ENCODE results near the gene SUMF2. TPM values are rescaled to one million over a fixed set of nuclear protein-coding genes. Genes with fewer than 3 reads are reported as not detected.
"Not testable (repeated sequence)": the region's sequence is repeated elsewhere in the genome, so short reads cannot be mapped to it uniquely, and the experiment has no call there.

The SUMF2 gene
- polyA plus RNA-seq, 1 donor: 51.1 TPM

DNA sequence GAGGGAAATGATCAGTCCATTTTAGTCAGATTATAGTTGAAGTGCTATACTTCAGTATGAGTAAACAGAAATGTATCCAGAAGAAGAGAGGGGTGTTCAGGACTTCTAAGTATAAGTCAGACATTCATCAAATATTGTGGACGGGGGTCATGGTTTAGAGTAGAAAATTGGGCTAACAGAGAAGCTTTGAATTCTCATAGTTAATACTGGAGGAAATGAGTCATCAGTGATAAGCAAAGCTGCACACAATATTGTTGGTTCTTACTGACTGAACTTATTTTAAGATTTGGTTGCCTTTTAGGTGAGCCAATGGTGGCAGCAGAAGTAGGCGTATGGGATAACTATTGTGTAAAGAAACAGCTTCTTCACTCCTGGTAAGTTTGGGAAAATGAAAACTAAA is 1.7 kb upstream of the SUMF2 start:
- DNase-seq (ENCODE audit: low read depth): no peak

DNA sequence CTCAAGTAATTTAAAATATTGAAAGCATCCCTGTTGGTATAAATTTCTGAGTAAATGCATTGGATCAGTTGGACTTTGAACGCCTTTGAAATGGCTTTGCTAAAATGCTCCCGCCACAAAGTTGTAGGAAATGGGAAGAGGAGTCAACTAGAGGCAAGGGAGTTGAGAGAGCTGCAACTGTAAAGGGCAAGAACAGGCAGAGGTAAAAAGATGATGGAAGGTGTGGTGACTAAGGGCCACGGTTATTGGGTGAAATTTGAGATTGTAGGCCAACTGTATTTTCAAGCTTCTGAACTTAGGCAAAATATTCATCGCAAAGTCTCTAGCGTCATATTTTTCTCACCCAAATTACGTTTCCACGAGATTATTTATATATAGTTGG is 595 bp upstream of the SUMF2 start:
- no peak for DNase-seq (ENCODE audit: low read depth)

DNA sequence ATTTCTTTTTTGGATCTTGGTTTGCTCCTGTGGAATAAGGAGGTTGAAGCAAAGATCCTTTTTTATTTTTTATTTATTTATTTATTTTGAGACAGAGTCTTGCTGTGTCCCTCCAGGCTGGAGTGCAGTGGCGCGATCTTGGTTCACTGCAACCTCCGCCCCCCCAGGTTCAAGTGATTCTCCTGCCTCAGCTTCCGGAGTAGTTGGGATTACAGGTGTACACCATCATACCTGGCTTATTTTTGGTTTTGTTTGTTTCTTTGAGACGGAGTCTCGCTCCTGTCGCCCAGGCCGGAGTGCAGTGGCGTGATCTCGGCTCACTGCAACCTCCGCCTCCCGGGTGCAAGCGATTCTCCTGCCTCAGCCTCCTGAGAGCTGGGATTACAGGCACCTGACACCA is 2.3 kb downstream of the SUMF2 start:
- not testable (repeated sequence) for DNase-seq (ENCODE audit: low read depth)

DNA sequence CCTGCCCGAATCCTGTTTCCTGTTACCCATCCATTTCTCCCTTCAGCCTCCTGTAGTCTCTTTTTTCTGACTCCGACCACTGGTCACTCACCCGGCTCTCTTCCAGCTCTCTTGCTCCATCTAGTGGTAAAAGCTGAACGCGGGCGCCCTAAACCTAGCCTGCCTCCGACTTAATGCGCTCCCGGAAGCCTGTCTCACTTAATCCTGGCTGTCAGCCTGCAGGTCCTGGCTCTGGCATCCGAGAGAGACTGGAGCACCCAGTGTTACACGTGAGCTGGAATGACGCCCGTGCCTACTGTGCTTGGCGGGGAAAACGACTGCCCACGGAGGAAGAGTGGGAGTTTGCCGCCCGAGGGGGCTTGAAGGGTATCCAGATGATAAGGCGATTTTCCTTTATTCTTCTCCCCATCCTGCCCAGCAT is 10.3 kb downstream of the SUMF2 start:
- DNase-seq (ENCODE audit: low read depth): no peak

DNA sequence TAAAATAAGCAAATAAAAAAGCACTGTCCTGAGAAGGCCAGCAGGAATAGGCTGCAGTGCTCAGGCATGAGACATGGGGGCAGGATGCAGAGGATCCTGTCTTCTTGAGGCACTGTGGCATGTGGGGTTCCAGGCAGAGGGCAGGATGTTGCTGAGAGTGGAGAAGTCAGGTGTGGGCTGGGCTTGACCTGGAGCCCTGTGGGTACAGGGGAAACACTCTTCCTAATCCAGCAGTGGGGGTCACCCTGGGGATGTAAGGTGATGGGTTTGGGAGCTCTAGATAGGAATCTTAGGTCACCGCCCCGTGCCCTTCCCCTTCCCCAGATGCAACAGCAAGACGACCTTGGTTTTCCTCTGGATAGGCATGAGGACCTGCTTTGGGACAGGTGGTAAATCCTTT is 13.6 kb downstream of the SUMF2 start:
- no peak for DNase-seq (ENCODE audit: low read depth)

DNA sequence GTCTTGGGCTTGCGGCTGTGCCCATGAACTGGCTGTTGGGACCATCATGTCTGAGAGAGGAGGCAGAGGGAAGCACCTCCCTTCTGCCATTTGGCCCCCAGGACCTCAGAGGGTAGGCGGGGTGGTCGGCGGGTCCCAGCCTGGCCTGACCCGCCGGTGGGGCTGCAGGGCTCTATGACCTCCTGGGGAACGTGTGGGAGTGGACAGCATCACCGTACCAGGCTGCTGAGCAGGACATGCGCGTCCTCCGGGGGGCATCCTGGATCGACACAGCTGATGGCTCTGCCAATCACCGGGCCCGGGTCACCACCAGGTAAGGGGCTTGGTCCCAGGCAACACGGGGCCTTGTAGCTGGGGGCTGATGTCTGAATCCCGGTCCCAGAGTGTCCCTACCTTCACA is 14.1 kb downstream of the SUMF2 start:
- DNase-seq (ENCODE audit: low read depth): no peak

DNA sequence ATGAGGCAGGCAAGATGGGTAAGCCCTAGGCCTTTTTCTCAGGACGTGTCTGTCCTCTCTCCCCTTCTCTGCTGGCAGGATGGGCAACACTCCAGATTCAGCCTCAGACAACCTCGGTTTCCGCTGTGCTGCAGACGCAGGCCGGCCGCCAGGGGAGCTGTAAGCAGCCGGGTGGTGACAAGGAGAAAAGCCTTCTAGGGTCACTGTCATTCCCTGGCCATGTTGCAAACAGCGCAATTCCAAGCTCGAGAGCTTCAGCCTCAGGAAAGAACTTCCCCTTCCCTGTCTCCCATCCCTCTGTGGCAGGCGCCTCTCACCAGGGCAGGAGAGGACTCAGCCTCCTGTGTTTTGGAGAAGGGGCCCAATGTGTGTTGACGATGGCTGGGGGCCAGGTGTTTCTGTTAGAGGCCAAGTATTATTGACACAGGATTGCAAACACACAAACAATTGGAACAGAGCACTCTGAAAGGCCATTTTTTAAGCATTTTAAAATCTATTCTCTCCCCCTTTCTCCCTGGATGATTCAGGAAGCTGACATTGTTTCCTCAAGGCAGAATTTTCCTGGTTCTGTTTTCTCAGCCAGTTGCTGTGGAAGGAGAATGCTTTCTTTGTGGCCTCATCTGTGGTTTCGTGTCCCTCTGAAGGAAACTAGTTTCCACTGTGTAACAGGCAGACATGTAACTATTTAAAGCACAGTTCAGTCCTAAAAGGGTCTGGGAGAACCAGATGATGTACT is 15.5 kb downstream of the SUMF2 start:
- DNase-seq (ENCODE audit: low read depth): no peak

DNA sequence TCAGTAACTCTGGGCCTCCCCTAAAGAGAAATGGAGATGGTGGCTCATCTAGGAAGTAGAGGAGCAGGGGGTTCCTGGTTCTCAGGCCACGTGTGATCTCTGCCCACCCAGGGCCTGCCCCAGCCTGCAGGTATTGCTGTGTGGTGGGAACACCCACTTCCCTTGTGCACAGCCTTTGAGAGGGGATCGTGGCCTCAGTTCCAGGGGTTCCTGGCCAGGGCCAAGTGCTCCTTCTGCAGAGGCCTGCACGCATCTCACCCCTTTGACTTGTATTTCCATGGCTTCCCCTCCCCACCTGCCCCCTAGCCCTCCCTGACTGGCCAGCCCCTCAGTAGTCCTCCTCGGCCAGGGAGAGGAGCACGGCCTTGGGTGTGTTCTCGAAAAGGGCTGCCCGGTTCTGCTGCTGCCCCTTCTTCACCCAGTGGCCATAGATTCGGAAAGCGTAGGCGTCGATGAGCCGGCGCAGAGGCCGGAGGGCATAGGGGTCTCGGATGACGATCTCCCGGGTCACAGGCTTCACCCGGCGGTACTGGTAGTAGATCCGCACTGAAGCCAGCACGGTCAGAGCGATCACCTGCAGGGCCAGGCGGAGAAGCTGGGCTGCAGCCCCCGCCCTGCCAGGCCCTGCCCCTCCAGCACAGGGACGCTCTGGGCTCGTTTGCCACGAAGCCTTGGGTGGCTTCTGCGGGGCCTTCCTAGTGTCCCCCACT is 16.8 kb downstream of the SUMF2 start:
- not testable (repeated sequence) for DNase-seq (ENCODE audit: low read depth)

DNA sequence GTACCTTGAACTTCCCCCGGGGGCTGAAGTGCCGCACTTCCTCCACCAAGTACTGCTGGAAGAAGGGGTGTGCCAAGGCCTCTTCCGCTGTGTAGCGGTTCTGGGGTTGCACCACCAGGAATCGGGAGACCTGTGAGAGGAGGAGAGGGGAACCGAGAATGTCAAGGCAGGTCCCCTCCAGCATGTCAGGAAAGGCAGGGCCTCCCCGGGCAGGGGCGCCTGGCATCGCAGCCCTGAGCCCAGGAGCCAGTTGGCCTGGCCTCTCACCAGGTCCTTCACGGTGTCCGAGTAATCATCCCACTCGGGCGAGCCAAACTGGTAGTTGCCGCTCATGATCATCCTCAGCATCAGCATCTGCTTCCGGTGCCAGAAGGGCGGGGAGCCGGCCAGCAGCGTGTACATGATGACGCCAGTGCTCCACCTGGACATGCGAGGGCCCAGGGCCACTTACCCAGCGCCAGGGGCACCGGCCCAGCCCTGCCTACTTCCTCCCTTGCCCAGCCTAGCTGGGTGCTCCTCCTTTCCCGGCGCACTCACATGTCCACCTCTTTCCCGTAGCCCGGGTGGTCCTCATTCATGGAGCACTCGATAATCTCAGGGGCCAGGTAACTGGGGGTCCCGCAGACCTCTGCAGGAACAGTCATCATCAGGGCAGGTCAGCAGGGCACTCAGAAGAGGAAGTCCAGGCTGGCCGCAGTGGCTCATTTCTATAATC is 17.7 kb downstream of the SUMF2 start:
- DNase-seq (ENCODE audit: low read depth): no peak

DNA sequence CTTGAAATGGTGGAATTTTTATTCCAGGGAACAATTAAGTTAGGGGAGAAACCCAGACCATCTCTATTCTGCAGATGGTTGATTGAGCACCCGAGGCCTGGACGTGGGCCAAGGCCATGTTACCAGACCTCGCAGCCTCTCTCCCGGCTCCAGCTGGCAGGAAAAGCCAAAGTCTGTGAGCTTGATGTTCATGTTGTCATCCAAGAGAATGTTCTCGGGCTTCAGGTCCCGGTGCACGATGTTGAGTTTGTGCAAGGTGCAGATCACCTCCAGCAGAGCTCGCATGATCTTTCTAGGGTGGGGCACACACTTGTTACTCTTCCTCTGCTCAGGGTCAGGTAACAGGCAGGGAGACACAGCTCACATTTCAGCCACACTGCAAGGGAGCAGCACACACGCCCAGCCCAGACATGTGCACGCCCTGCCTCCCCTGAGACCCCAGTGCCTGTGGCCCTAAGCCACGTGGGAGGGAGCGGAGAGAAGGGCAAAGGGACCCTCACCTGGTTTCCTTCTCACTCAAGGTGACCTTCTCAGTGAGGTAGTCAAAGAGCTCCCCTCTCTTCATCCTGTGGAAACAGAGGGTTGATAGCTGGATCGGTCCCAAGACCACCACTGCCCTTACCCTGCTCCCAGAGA is 19.2 kb downstream of the SUMF2 start:
- no peak for DNase-seq (ENCODE audit: low read depth)

DNA sequence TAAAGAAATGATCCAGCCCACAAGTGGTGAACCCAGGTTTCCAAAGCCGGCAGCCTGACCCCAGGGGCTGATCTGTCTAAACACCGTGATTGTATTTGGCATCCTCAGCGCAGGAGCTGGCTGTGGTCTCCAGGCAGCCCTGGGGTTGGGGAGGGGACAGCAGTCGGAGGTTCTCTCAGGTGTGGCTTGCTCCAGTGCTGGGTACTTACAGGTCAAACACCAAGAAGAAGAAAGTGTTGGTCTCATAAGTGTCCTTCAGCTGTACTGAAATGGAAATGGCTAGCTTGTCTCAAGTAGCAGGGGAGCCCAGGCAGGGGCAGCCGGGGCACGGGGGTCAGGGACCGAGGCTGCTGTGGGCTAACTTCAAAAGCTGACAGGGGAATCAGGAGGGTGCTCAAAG is 22.7 kb downstream of the SUMF2 start:
- no peak for DNase-seq (ENCODE audit: low read depth)

DNA sequence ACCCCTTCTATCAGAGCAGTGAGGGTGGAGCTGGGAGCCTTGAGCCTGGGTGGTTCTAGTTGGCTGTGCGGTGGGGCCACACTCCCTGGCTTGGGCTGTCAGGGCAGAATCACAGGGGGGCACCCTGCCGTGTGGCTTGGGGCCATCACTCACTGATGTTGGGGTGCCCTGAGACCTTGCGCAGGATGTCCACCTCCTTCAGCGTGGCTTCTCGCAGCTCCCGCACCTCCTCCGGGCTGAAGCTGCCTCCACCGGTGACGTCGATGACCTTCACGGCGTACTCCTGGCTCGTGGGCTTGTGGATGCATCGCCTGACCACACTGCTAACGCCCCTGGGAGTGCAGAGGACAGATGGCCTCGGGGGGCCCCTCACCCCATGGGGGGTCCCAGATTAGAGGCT is 23.4 kb downstream of the SUMF2 start:
- DNase-seq (ENCODE audit: low read depth): no peak

DNA sequence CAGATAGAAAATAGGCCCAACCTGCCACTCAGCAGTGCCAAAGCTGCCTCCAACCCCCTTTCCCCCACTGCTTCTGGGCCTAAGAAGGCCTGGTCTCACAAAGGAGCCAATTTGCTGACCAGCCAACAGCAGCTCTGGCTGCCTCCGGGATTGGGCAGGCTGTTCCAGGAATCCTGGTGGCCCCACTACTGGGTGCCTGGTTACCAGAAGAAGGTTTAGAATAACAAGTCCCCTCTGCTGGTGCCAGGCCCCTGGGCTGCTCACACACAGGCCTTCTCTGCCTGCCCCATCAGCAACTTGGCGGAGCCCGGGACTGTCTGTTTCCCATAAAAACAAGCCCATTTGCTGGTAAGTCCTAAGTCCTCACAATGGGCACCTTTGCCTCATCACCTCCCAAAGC is 27.5 kb downstream of the SUMF2 start:
- DNase-seq (ENCODE audit: low read depth): no peak

DNA sequence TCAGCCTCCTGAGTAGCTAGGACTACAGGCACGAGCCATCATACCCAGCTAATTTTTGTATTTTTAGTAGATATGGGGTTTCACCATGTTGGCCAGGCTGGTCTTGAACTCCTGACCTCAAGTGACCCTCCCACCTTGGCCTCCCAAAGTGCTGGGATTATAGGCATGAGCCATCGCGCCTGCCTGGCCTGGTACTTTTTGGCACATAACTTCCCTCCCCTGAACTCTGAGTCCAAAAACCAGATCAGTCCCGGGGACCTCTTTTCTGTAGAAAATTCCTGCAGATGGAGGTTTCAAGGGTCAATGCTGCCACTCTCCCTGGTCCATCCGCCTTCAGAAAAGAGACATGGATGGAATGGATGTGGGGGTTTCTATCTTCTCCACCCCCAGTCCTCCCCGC is 28.3 kb downstream of the SUMF2 start:
- DNase-seq (ENCODE audit: low read depth): not testable (repeated sequence)

DNA sequence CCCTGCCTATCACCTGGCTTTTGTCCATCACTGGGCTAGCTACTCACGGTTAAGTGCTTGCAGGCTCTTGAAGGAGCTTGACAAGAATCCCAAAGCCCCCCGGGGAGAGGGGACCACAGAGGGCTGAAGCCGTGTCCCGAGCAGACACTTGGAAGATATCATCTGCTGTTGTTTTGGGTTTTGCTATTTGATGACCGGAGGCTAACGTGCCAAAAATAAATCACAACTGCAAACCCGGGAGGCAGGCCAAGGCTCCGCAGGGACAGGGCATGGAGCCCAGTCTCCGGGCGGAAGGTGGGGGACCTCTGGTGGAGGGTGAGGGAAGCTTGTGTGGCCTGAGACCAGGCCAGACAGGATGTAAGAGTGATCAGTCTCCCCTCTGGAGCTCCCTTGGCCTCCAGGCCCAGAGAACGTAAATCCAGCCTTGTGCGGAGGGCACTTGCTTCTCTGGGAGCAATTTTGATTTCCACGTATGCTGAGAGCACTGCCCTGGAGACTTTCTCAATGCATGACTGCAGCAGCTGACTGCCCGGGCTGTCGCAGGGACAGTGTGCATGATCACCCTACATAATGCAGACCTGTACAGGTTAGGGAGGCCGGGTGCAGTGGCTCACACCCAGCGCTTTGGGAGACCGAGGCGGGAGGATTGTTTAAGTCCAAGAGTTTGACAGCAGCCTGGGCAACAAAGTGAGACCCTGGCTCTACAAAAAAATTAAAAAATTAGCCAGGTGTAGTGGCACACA is 28.9 kb downstream of the SUMF2 start, which contains the start of gene PHKG1:
Gene PHKG1 (minus strand): TSS at position 164 of the 743 bp plus-strand sequence. CDS start 4,011 bp downstream, outside the sequence.
- no peak for DNase-seq (ENCODE audit: low read depth)

DNA sequence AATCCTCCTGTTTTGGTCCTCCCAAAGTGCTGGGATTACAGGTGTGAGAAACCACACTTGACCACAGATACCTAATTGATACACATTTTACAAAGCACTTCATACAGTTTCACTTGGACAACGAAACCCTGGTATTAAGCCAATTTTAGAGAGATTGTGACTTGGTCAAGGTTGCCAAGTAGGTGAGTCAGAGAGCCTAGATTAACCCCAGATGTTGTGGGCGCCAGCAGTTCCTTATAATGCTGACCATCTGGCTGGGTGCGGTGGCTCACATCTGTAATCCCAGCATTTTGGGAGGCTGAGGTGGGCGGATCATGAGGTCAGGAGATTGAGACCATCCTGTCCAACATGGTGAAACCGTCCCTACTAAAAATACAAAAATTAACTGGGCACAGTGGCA is 33.6 kb downstream of the SUMF2 start:
- no peak for DNase-seq (ENCODE audit: low read depth)

DNA sequence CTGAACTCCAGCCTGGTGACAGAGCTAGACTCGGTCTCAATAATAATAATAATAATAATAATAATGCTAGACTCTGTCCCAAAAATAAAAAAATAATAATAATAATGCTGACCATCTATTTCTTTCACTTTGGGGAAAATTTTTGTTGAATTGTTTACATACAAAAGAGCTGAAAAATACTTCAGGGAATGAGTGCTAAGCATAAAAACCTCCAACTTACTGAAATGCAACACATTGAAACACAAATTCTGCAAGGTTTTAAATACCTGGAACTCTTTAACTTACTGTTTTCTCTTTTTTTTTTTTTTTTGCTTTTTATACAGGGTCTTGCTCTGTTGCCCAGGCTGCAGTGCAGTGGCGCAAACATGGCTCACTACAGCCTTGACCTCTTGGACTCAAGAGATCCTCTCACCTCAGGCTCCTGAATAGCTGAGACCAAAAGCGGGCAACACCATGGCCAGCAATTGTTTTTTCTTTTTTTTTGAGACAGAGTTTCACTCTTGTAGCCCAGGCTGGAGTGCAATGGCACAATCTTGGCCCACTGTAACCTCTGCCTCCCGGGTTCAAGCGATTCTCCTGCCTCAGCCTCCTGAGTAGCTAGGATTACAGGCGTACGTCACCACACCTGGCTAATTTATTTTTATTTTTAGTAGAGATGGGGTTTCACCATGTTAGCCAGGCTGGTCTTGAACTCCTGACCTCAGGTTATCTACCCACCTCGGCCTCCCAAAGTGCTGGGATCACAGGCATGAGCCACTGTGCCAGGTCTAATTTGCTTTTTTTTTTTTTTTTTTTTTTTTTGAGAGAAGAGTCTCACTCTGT is 34.3 kb downstream of the SUMF2 start:
- not testable (repeated sequence) for DNase-seq (ENCODE audit: low read depth)

DNA sequence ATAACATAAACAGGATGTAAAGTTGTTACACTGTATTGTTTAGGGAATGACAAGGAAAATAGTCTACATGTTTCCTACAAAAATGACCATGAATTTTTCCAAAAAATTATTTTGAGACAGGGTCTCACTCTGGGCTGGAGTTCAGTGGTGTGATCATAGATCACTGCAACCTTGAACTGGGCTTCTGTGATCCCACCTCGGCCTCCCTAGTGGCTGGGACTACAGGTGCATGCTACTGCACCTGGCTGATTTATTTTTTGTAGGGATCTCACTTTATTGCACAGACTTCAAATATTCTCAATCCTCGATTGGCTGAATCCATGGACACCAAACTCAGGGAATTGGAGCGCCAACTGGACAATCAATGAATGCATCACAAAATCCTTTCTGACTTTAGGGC is 35.6 kb downstream of the SUMF2 start:
- DNase-seq (ENCODE audit: low read depth): no peak

DNA sequence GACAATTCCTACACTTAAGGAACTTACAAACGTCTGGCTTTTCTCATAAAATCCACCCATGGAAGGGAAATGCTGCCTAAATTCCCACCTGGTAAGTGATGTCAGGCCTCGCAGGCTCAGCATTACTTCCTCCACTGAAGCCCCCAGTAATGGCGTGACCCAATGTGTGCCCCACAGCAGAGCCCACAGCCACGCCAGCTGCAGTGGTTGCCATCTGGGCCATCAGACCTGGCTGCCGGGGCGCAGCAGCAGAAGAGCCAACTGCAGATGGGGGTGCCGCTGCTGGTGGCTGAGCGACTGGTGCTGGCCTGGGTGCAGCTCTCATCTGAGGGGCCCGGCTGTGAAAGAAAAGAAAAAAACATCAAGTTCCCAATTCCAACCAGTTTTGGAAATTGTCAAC is 40.1 kb downstream of the SUMF2 start:
- DNase-seq (ENCODE audit: low read depth): not testable (repeated sequence)

DNA sequence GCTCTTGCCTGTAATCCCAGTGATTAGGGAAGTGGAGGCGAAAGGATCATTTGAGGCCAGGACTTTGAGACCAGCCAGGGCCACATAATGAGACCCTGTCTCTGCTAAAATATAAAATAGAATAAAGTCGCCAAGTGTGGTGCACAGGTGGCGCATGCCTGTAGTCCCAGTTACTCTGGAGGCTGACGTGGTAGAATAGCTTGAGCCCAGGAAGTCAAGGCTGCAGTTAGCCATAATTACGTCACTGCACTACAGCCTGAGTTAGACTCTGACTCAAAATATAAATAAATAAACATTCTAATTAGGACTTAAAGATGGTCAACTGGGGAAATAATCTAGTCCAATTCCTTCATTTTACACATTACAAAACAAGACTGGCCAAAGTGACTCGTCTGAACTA is 41.4 kb downstream of the SUMF2 start:
- DNase-seq (ENCODE audit: low read depth): no peak

Data from forelimb muscle (tissue), 1 donor.